Measurements from ENCODE around the gene MYO5B. TPM values are rescaled to one million over a fixed set of nuclear protein-coding genes. Genes with fewer than 3 reads are reported as not detected.

The MYO5B gene
- total and polyA plus RNA-seq, 8 donors = 6.2 to 25.3 (median 12.6) TPM

DNA sequence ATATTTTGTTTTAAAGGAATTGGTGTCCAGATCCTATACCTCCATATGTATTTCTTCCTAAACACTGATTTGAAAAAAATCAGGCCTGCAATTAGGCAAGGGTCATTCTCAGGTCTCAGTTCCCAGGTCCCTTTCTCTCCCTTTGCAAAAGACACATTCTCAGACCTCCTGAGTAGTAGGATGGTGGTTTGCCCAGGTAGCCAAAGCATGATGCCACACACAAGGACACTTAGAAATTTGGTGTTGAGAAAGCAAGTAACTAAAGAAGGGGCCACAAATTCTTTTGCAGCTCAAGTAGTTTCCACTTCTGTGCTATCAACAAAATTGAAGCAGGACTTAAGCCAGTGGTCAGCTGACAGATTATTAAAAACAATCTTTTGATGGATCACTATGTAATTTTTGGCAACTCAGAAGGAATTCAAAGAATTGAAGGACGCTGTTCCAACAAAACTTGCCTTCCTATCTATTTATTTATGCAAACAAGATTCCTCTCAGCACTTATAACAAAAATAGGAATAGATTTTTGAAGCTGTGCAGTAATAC is 6.6 kb upstream of the MYO5B start:
- no peaks in the 10 kb centered on the region for H3K9me3 ChIP-seq
- 32 to 39% methylated on average over 1 of the region's 1 CpG for WGBS, 2 donors
- FAIRE-seq (no peak), DNase-seq (no peak), ATAC-seq (no peak)
- no peaks in the 10 kb centered on the region for H3K4me1 ChIP-seq
- no peak overlapping the region for H3K27ac ChIP-seq
- no peak overlapping the region for H3K4me3 ChIP-seq
- H3K27me3 ChIP-seq = no peaks in the 10 kb centered on the region
- TF ChIP-seq, protein P1, sequence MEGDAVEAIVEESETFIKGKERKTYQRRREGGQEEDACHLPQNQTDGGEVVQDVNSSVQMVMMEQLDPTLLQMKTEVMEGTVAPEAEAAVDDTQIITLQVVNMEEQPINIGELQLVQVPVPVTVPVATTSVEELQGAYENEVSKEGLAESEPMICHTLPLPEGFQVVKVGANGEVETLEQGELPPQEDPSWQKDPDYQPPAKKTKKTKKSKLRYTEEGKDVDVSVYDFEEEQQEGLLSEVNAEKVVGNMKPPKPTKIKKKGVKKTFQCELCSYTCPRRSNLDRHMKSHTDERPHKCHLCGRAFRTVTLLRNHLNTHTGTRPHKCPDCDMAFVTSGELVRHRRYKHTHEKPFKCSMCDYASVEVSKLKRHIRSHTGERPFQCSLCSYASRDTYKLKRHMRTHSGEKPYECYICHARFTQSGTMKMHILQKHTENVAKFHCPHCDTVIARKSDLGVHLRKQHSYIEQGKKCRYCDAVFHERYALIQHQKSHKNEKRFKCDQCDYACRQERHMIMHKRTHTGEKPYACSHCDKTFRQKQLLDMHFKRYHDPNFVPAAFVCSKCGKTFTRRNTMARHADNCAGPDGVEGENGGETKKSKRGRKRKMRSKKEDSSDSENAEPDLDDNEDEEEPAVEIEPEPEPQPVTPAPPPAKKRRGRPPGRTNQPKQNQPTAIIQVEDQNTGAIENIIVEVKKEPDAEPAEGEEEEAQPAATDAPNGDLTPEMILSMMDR (IDR thresholded peaks at IDR 0.05) = no peak
- intact Hi-C loops (cut with DNase I) = loop anchor here in 1 of 3 donors (10.0 kb wide), 2 partner anchors 147 to 197 kb away; no protein-coding TSS in a partner anchor
- H3K36me3 ChIP-seq = no peaks in the 10 kb centered on the region

DNA sequence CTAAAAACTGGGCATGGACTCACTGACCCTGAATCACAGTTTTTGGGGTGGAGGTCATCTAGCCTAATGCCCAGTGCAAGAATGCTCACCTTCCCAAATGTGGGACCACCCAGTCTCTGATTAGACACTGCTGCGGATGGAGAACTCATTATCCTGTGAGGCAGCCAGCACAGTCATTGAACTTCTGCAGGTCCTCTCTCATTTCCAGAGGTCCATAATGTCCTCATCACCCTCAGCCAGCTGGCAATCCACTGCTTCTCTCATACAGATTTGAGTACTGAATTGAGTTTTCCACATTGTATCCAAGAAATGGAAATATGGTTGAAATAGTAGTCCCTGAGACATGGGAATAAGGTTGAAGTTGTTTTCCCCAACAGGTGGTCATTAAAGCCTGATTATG is 5.0 kb upstream of the MYO5B start:
- Histone ChIP-seq H3K4me1 (no peaks in the 10 kb centered on the region), H3K36me3 (no peaks in the 10 kb centered on the region), H3K4me3 (no peak overlapping the region), H3K9me3 (no peaks in the 10 kb centered on the region), H3K27ac (no peak overlapping the region), H3K27me3 (no peaks in the 10 kb centered on the region)
- ATAC-seq = no peak
- TF ChIP-seq, protein P1 (IDR thresholded peaks at IDR 0.05) = no peak
- intact Hi-C loops (cut with DNase I) = loop anchor here in 1 of 3 donors (10.0 kb wide), 3 partner anchors 95 to 195 kb away; no protein-coding TSS in a partner anchor
- FAIRE-seq = no peak
- DNase-seq = no peak
- WGBS, 2 donors = 87 to 100% methylated on average over 1 of the region's 1 CpG

DNA sequence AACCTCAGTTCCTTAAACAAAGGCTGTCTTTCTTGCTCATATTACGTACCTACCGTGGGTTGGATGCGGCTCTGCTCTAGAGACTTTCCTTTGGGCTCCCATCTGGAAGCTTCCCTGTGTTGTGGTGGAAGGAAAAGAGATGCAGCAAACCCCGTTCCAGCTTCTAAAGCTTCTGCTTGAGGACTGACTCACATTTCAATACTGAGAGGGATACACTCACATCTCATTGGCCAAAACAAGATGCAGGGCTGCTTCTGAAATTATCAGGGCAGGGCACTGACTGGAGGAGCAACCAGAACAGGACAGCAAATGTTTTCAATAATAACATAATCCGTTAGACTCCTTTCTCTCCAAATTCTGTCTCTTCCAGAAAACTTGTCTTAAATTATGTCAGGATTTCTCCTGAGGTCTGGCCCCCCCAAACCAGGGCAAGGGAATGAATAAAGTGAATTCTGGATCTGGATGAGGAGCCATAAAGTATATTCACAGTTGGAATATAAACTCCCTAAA is 4.5 kb upstream of the MYO5B start:
- WGBS, 2 donors = 74 to 82% methylated on average over 5 of the region's 5 CpGs
- H3K36me3 ChIP-seq = no peaks in the 10 kb centered on the region
- H3K9me3 ChIP-seq = no peaks in the 10 kb centered on the region
- no peak for ATAC-seq
- intact Hi-C loops (cut with DNase I) = loop anchor here in 1 of 3 donors (10.0 kb wide), 1 partner anchor 95 kb away; no protein-coding TSS in a partner anchor
- no peaks in the 10 kb centered on the region for H3K4me1 ChIP-seq
- FAIRE-seq = no peak
- no peak overlapping the region for H3K27ac ChIP-seq
- no peak for DNase-seq
- no peak overlapping the region for H3K4me3 ChIP-seq
- TF ChIP-seq, protein P1 (IDR thresholded peaks at IDR 0.05) = no peak
- H3K27me3 ChIP-seq = no peaks in the 10 kb centered on the region

DNA sequence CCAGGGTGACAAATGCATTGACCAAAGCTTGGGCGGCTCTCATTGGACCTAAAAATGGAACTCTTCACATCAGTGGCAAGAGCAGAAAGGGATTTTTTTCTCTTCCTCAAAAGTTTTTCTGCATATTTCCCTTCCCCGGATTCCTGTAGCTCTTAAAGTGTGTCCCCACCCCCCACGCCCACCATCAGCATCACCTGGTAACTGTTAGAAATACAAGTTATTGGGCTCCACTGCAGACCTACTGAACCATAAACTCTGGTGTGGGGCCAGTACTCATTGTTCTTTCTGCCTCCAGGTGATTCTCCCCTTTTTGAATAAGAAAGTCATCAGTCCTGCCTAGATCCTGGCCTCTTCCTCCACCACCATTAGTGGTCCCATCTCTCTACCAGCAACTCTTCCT is 1.3 kb upstream of the MYO5B start:
- no peaks in the 10 kb centered on the region for H3K36me3 ChIP-seq
- FAIRE-seq = no peak
- DNase-seq = no peak
- no peak for ATAC-seq
- no peak overlapping the region for H3K27ac ChIP-seq
- WGBS, 2 donors = 94 to 96% methylated on average over 3 of the region's 3 CpGs
- TF ChIP-seq, protein P1 (IDR thresholded peaks at IDR 0.05) = no peak
- no peaks in the 10 kb centered on the region for H3K27me3 ChIP-seq
- no peak overlapping the region for H3K4me3 ChIP-seq
- H3K9me3 ChIP-seq = no peaks in the 10 kb centered on the region
- intact Hi-C loops (cut with DNase I) = loop anchor here in 1 of 3 donors (10.0 kb wide), 1 partner anchor 91 kb away; no protein-coding TSS in a partner anchor
- no peaks in the 10 kb centered on the region for H3K4me1 ChIP-seq

DNA sequence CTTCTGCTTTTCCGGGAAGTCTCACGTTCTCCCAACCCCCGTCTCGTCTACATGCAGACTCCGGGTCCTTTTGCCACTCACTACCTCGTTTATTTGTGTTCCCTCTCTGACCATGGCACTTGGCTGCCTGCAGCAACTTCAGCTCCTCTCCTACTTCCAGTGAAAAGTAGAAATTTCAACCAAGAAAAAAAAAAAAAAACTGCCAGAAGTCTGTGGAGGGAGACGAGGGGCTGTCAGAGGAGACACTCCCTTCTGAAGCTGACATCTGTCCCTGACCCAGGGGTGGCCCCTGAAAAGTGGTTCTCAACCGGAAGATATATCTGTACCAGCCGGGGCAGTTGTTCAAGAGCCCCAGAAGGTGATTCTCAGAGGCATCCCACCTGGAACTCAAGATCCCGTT is 742 bp upstream of the MYO5B start:
- intact Hi-C loops (cut with DNase I) = loop anchor here in 1 of 3 donors (10.0 kb wide), 1 partner anchor 91 kb away; no protein-coding TSS in a partner anchor
- FAIRE-seq (no peak), DNase-seq (no peak), ATAC-seq (no peak)
- no peaks in the 10 kb centered on the region for H3K9me3 ChIP-seq
- 35 to 36% methylated on average over 10 of the region's 10 CpGs for WGBS, 2 donors
- no peaks in the 10 kb centered on the region for H3K4me1 ChIP-seq
- H3K36me3 ChIP-seq = no peaks in the 10 kb centered on the region
- TF ChIP-seq, protein P1 (IDR thresholded peaks at IDR 0.05) = no peak
- peak overlapping the region in 1 of 4 donors; percentile 22 for H3K27ac ChIP-seq
- no peaks in the 10 kb centered on the region for H3K27me3 ChIP-seq
- H3K4me3 ChIP-seq = peak overlapping the region in 2 of 4 donors; percentile 70 to 87
